ENCODE results near the gene KCTD15.

The KCTD15 gene

GRCh38 chr19:33785795-33786194 lies 10.9 kb upstream of the KCTD15 start:
- no peak for TF ChIP-seq ZNF70 (CRISPR knock-in tag; IDR thresholded peaks at IDR 0.05)
- no peak for TF ChIP-seq ARNTL (CRISPR knock-in tag; IDR thresholded peaks at IDR 0.05; ENCODE audit: borderline replicate concordance, low read depth)
- no peak for TF ChIP-seq TCF4 (CRISPR knock-in tag; IDR thresholded peaks at IDR 0.05; ENCODE audit: borderline replicate concordance)
- TF ChIP-seq ZFP3 (CRISPR knock-in tag; IDR thresholded peaks at IDR 0.05) = no peak
- TF ChIP-seq RARB (CRISPR knock-in tag; IDR thresholded peaks at IDR 0.05) = no peak
- no peak for TF ChIP-seq PPARA (CRISPR knock-in tag; IDR thresholded peaks at IDR 0.05; ENCODE audit: borderline replicate concordance)
- no peak for TF ChIP-seq ZFP30 (CRISPR knock-in tag; IDR thresholded peaks at IDR 0.05)
- TF ChIP-seq, protein P1, sequence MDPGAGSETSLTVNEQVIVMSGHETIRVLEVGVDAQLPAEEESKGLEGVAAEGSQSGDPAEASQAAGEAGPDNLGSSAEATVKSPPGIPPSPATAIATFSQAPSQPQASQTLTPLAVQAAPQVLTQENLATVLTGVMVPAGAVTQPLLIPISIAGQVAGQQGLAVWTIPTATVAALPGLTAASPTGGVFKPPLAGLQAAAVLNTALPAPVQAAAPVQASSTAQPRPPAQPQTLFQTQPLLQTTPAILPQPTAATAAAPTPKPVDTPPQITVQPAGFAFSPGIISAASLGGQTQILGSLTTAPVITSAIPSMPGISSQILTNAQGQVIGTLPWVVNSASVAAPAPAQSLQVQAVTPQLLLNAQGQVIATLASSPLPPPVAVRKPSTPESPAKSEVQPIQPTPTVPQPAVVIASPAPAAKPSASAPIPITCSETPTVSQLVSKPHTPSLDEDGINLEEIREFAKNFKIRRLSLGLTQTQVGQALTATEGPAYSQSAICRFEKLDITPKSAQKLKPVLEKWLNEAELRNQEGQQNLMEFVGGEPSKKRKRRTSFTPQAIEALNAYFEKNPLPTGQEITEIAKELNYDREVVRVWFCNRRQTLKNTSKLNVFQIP (CRISPR knock-in tag; IDR thresholded peaks at IDR 0.05; ENCODE audit: borderline replicate concordance, low read depth) = no peak
- TF ChIP-seq, protein P2, sequence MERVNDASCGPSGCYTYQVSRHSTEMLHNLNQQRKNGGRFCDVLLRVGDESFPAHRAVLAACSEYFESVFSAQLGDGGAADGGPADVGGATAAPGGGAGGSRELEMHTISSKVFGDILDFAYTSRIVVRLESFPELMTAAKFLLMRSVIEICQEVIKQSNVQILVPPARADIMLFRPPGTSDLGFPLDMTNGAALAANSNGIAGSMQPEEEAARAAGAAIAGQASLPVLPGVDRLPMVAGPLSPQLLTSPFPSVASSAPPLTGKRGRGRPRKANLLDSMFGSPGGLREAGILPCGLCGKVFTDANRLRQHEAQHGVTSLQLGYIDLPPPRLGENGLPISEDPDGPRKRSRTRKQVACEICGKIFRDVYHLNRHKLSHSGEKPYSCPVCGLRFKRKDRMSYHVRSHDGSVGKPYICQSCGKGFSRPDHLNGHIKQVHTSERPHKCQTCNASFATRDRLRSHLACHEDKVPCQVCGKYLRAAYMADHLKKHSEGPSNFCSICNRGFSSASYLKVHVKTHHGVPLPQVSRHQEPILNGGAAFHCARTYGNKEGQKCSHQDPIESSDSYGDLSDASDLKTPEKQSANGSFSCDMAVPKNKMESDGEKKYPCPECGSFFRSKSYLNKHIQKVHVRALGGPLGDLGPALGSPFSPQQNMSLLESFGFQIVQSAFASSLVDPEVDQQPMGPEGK (CRISPR knock-in tag; IDR thresholded peaks at IDR 0.05; ENCODE audit: borderline replicate concordance) = no peak
- TF ChIP-seq ISL1 (CRISPR knock-in tag; IDR thresholded peaks at IDR 0.05) = no peak
- no peak for TF ChIP-seq BACH2 (CRISPR knock-in tag; IDR thresholded peaks at IDR 0.05; ENCODE audit: borderline replicate concordance)
- no peak for TF ChIP-seq CSRNP3 (CRISPR knock-in tag; IDR thresholded peaks at IDR 0.05)
- TF ChIP-seq OSR1 (CRISPR knock-in tag; IDR thresholded peaks at IDR 0.05) = no peak
- TF ChIP-seq SNAI2 (CRISPR knock-in tag; IDR thresholded peaks at IDR 0.05) = no peak
- TF ChIP-seq ZC3H10 (CRISPR knock-in tag; IDR thresholded peaks at IDR 0.05) = no peak
- TF ChIP-seq ZNF8 (CRISPR knock-in tag; IDR thresholded peaks at IDR 0.05) = no peak
- TF ChIP-seq CREB5 (CRISPR knock-in tag; IDR thresholded peaks at IDR 0.05; ENCODE audit: low read depth) = no peak
- no peak for TF ChIP-seq TSHZ2 (CRISPR knock-in tag; IDR thresholded peaks at IDR 0.05)
- no peak for TF ChIP-seq TOX (CRISPR knock-in tag; IDR thresholded peaks at IDR 0.05; ENCODE audit: borderline replicate concordance)
- no peak for ATAC-seq

GRCh38 chr19:33788676-33789075 lies 8.0 kb upstream of the KCTD15 start:
- no peak for ATAC-seq
- no peak for TF ChIP-seq OSR1 (CRISPR knock-in tag; IDR thresholded peaks at IDR 0.05)

DNA sequence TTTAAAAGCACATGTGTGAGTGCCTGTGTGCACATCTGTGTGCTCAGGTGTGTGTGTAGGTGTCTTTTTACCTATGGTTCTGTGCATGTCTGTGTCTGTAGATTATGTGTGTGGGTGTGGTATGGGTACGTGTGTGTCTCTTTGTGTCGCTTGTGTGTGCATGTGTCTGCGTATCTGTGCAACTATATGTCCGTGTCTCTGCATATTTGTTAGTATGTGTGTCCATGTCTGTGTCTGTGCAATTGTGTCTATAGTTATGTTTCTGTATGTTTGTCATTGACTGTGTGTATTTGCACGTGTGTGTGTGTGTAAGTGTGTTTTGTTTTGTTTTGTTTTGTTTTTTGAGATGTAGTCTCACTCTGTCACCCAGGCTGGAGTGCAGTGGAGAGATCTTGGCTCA lies 7.3 kb upstream of the KCTD15 start:
- no peak for ATAC-seq
- TF ChIP-seq, protein P1 (CRISPR knock-in tag; IDR thresholded peaks at IDR 0.05; ENCODE audit: borderline replicate concordance, low read depth) = no peak
- TF ChIP-seq RARB (CRISPR knock-in tag; IDR thresholded peaks at IDR 0.05) (no peak), ZC3H10 (CRISPR knock-in tag; IDR thresholded peaks at IDR 0.05) (no peak), CSDC2 (CRISPR knock-in tag; IDR thresholded peaks at IDR 0.05) (no peak), GLIS3 (CRISPR knock-in tag; IDR thresholded peaks at IDR 0.05) (no peak), ZFP3 (CRISPR knock-in tag; IDR thresholded peaks at IDR 0.05) (no peak), CSRNP3 (CRISPR knock-in tag; IDR thresholded peaks at IDR 0.05) (no peak), CREB5 (CRISPR knock-in tag; IDR thresholded peaks at IDR 0.05; ENCODE audit: low read depth) (no peak), BACH2 (CRISPR knock-in tag; IDR thresholded peaks at IDR 0.05; ENCODE audit: borderline replicate concordance) (no peak), ZFP30 (CRISPR knock-in tag; IDR thresholded peaks at IDR 0.05) (no peak)
